Measurements from ENCODE around the gene C16orf96. TPM values are rescaled to one million over a fixed set of nuclear protein-coding genes. Genes with fewer than 3 reads are reported as not detected.
A peak's percentile ranks its signal among the peaks of the same experiment; 100 is the strongest.

C16orf96 gene
- total RNA-seq, 1 experiment from 2014 or later: 1.3 TPM

DNA sequence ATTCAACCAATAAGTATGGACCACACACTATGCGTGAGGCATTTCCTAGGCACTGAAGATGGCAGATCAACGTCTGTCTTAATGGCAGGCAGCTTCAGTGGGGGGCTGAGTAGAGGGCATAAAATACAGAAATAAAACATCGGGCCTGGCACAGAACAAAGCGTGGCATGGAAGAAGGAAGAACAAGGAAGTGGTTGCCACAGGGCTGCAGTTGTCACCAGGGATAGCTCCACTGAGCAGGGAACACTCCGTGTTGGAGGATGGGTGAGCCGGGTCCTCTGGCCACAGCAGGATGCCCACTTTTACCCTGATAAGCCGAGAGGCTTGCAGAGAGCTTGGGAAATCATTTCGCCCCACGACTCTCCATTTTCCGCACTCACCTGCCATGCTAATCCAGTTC, 23.9 kb upstream of the C16orf96 start:
- POLR2A ChIA-PET: no interaction called here
- CTCF ChIA-PET: interaction anchor here (1.1 to 1.6 kb wide), 2 partner anchors 17 to 53 kb away, joined by 3 to 4 read pairs; no protein-coding TSS in a partner anchor
- no peak for TF ChIP-seq JUN (CRISPR knock-in tag; IDR thresholded peaks at IDR 0.05)
- no peak for TF ChIP-seq SMAD3 (CRISPR knock-in tag; IDR thresholded peaks at IDR 0.05; ENCODE audit: borderline replicate concordance)
- no peak for TF ChIP-seq CREM (CRISPR knock-in tag; IDR thresholded peaks at IDR 0.05)
- no peak for TF ChIP-seq ESRRA (CRISPR knock-in tag; IDR thresholded peaks at IDR 0.05; ENCODE audit: borderline replicate concordance)
- TF ChIP-seq KAT7 (CRISPR knock-in tag; IDR thresholded peaks at IDR 0.05; ENCODE audit: borderline replicate concordance): no peak
- no peak for TF ChIP-seq ZNF317 (CRISPR knock-in tag; IDR thresholded peaks at IDR 0.05; ENCODE audit: borderline replicate concordance, low read depth)
- Mint-ChIP-seq H3K4me3 (no peak overlapping the region), H3K36me3 (peaks cover 31% of the 10 kb centered on the region), H3K27ac (no peak overlapping the region), H3K9me3 (no peaks in the 10 kb centered on the region), H3K4me1 (peaks cover 50% of the 10 kb centered on the region), H3K27me3 (ENCODE audit: low read depth) (no peaks in the 10 kb centered on the region)
- DNase-seq (ENCODE audit: low spot score) (no peak), ATAC-seq (no peak)

DNA sequence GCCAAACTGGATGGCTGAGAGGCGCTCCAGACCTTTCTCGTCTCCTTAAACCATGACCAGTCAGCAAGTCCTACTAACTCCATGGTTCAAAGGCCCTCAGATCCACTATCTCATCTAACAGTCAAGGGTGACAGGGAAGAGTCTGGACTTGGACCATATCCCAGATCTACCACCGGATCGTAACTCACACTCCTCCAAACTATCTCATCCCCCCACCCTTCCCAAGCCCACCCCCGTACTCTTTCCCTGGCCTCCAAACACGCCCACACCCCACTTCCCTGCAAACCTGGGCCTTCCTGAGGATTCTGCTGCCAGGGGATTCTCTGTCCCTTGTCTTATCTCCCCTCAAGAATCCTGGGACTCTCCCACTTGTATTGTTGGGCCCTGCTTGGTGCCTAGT, 22.6 kb upstream of the C16orf96 start:
- ATAC-seq (no peak), DNase-seq (ENCODE audit: low spot score) (no peak)
- H3K27me3 Mint-ChIP-seq (ENCODE audit: low read depth): no peaks in the 10 kb centered on the region; the same call in 1 of the 2 replicates
- ChIA-PET CTCF (no interaction called here), POLR2A (no interaction called here)
- H3K9me3 Mint-ChIP-seq: no peaks in the 10 kb centered on the region
- H3K4me3 Mint-ChIP-seq: no peak overlapping the region
- H3K27ac Mint-ChIP-seq: no peak overlapping the region
- peaks cover 50% of the 10 kb centered on the region for H3K4me1 Mint-ChIP-seq
- peaks cover 29% of the 10 kb centered on the region for H3K36me3 Mint-ChIP-seq
- TF ChIP-seq, protein P1, sequence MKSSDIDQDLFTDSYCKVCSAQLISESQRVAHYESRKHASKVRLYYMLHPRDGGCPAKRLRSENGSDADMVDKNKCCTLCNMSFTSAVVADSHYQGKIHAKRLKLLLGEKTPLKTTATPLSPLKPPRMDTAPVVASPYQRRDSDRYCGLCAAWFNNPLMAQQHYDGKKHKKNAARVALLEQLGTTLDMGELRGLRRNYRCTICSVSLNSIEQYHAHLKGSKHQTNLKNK (CRISPR knock-in tag; IDR thresholded peaks at IDR 0.05): no peak
- no peak for TF ChIP-seq CBFB (CRISPR knock-in tag; IDR thresholded peaks at IDR 0.05; ENCODE audit: low read depth)
- TF ChIP-seq NR2C2 (CRISPR knock-in tag; IDR thresholded peaks at IDR 0.05): no peak
- TF ChIP-seq, protein P2, sequence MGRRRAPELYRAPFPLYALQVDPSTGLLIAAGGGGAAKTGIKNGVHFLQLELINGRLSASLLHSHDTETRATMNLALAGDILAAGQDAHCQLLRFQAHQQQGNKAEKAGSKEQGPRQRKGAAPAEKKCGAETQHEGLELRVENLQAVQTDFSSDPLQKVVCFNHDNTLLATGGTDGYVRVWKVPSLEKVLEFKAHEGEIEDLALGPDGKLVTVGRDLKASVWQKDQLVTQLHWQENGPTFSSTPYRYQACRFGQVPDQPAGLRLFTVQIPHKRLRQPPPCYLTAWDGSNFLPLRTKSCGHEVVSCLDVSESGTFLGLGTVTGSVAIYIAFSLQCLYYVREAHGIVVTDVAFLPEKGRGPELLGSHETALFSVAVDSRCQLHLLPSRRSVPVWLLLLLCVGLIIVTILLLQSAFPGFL (CRISPR knock-in tag; IDR thresholded peaks at IDR 0.05; ENCODE audit: borderline replicate concordance): no peak
- no peak for TF ChIP-seq ATF1 (CRISPR knock-in tag; IDR thresholded peaks at IDR 0.05)
- TF ChIP-seq, protein P3, sequence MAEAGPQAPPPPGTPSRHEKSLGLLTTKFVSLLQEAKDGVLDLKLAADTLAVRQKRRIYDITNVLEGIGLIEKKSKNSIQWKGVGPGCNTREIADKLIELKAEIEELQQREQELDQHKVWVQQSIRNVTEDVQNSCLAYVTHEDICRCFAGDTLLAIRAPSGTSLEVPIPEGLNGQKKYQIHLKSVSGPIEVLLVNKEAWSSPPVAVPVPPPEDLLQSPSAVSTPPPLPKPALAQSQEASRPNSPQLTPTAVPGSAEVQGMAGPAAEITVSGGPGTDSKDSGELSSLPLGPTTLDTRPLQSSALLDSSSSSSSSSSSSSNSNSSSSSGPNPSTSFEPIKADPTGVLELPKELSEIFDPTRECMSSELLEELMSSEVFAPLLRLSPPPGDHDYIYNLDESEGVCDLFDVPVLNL (CRISPR knock-in tag; IDR thresholded peaks at IDR 0.05; ENCODE audit: borderline replicate concordance, low read depth): no peak

DNA sequence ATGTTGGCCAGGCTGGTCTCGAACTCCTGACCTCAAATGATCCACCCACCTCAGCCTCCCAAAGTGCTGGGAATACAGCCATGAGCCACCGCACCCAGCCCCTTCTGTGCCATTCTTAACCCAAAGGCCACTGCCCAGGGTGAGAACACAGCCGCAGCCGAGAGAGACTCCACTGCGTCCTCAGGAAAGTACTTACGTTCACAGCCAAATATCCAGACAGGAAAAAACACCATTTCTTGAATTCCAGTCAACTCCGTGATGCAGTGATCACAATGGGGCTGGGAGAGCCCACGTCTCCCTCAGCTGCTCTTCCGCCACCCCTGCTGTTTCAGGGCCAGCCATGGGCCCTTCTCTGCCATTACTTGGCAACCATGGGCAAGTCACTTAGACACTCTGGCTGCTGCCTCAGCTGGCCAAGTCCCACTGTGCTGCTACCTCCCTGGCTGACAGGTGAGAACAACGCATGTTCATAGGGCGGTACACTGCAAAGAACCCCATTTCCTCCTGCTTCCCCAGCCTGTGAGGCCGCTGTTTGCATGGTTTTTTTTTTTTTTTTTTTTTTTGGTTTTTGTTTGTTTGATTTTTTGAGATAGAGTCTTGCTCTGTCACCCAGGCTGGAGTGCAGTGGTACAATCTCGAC, 21.9 kb upstream of the C16orf96 start:
- H3K27ac Mint-ChIP-seq: peak overlapping the region; percentile 88
- TF ChIP-seq, protein P4, sequence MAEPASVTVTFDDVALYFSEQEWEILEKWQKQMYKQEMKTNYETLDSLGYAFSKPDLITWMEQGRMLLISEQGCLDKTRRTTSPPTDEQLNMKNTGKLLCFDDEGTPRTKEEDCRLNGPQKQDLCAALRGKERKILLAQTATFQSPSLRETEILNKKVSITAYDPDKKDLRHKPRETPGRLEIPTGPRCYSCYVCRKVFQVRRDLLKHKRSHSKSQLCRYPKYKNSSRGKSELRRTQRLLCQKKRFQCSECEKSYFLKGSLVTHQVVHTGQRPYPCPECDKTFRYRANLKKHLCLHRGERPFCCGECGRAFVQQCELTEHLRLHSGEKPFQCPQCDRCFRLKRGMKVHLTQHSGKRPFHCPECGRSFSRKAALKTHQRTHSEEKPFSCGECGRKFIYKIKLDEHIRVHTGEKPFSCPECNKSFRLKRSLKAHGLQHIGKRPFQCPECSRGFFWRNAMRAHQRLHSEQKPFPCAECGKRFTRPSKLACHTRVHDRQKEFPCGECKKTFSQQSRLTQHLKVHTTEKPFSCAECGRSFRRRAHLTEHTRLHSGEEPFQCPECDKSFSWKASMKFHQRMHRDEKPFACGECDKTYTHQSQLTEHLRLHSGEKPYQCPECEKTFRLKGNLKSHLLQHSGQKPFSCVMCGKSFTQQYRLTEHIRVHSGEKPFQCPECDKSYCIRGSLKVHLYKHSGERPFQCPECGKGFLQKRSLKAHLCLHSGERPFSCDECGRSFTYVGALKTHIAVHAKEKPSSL (CRISPR knock-in tag; conservative IDR thresholded peaks at IDR 0.05): no peak
- TF ChIP-seq MXD4 (CRISPR knock-in tag; IDR thresholded peaks at IDR 0.05; ENCODE audit: borderline replicate concordance) (no peak), EMX1 (CRISPR knock-in tag; IDR thresholded peaks at IDR 0.05) (no peak), FOXJ3 (CRISPR knock-in tag; IDR thresholded peaks at IDR 0.05; ENCODE audit: borderline replicate concordance) (no peak), ZNF263 (CRISPR knock-in tag; IDR thresholded peaks at IDR 0.05; ENCODE audit: low read depth) (no peak), NFYB (CRISPR knock-in tag; conservative IDR thresholded peaks at IDR 0.05; ENCODE audit: low read depth) (no peak), CBFB (CRISPR knock-in tag; IDR thresholded peaks at IDR 0.05; ENCODE audit: low read depth) (no peak), ETV6 (CRISPR knock-in tag; IDR thresholded peaks at IDR 0.05) (no peak), TCF7 (CRISPR knock-in tag; IDR thresholded peaks at IDR 0.05; ENCODE audit: low read depth) (no peak)
- TF ChIP-seq, protein P5, sequence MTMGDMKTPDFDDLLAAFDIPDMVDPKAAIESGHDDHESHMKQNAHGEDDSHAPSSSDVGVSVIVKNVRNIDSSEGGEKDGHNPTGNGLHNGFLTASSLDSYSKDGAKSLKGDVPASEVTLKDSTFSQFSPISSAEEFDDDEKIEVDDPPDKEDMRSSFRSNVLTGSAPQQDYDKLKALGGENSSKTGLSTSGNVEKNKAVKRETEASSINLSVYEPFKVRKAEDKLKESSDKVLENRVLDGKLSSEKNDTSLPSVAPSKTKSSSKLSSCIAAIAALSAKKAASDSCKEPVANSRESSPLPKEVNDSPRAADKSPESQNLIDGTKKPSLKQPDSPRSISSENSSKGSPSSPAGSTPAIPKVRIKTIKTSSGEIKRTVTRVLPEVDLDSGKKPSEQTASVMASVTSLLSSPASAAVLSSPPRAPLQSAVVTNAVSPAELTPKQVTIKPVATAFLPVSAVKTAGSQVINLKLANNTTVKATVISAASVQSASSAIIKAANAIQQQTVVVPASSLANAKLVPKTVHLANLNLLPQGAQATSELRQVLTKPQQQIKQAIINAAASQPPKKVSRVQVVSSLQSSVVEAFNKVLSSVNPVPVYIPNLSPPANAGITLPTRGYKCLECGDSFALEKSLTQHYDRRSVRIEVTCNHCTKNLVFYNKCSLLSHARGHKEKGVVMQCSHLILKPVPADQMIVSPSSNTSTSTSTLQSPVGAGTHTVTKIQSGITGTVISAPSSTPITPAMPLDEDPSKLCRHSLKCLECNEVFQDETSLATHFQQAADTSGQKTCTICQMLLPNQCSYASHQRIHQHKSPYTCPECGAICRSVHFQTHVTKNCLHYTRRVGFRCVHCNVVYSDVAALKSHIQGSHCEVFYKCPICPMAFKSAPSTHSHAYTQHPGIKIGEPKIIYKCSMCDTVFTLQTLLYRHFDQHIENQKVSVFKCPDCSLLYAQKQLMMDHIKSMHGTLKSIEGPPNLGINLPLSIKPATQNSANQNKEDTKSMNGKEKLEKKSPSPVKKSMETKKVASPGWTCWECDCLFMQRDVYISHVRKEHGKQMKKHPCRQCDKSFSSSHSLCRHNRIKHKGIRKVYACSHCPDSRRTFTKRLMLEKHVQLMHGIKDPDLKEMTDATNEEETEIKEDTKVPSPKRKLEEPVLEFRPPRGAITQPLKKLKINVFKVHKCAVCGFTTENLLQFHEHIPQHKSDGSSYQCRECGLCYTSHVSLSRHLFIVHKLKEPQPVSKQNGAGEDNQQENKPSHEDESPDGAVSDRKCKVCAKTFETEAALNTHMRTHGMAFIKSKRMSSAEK (CRISPR knock-in tag; IDR thresholded peaks at IDR 0.05; ENCODE audit: borderline replicate concordance): no peak
- TF ChIP-seq, protein P6, sequence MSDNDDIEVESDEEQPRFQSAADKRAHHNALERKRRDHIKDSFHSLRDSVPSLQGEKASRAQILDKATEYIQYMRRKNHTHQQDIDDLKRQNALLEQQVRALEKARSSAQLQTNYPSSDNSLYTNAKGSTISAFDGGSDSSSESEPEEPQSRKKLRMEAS (CRISPR knock-in tag; IDR thresholded peaks at IDR 0.05): no peak
- peaks cover 8% of the 10 kb centered on the region for H3K27me3 Mint-ChIP-seq (ENCODE audit: low read depth)
- DNase-seq (ENCODE audit: low spot score) (no peak), ATAC-seq (no peak)
- ChIA-PET CTCF (interaction anchor here (0.9 kb wide), 1 partner anchor 41 kb away, joined by 3 read pairs; no protein-coding TSS in a partner anchor), POLR2A (interaction anchor here (0.7 kb wide), 1 partner anchor 13 kb away, joined by 3 read pairs; no protein-coding TSS in a partner anchor)
- H3K36me3 Mint-ChIP-seq: peaks cover 35% of the 10 kb centered on the region
- H3K4me3 Mint-ChIP-seq: no peak overlapping the region
- peaks cover 45% of the 10 kb centered on the region for H3K4me1 Mint-ChIP-seq
- peaks cover 5% of the 10 kb centered on the region for H3K9me3 Mint-ChIP-seq

Data from WTC11 (cell line).